Ishikawa (cell line): ENCODE results near the gene AGPAT4.

Experiments
- CEBPB ChIP-seq: IDR thresholded peaks from 2 replicates; pipeline ENCODE4 v1.6.1; 2012
- CREB1 ChIP-seq: IDR thresholded peaks from 2 replicates; pipeline ENCODE4 v1.6.1; 2012; ENCODE audit warnings: low read depth
- EGR1 ChIP-seq: IDR thresholded peaks from 2 replicates; pipeline ENCODE4 v1.6.1; 2012
- EP300 ChIP-seq: IDR thresholded peaks from 2 replicates; pipeline ENCODE4 v1.6.1; 2012; ENCODE audit warnings: borderline replicate concordance
- FOXM1 ChIP-seq: IDR thresholded peaks from 2 replicates; pipeline ENCODE4 v1.6.1; 2012; ENCODE audit warnings: low read depth, borderline replicate concordance
- NFIC ChIP-seq: IDR thresholded peaks from 2 replicates; pipeline ENCODE4 v1.6.1; 2012
- RAD21 ChIP-seq: IDR thresholded peaks from 2 replicates; pipeline ENCODE4 v1.6.1; 2012; ENCODE audit warnings: low read depth
- TAF1 ChIP-seq: IDR thresholded peaks from 2 replicates; pipeline ENCODE4 v1.6.1; 2012; ENCODE audit warnings: low read depth, mild to moderate bottlenecking
- TCF12 ChIP-seq: IDR thresholded peaks from 2 replicates; pipeline ENCODE4 v1.6.1; 2012; ENCODE audit warnings: low read depth
- TEAD4 ChIP-seq: IDR thresholded peaks from 2 replicates; pipeline ENCODE4 v1.6.1; 2012
- YY1 ChIP-seq: IDR thresholded peaks from 2 replicates; pipeline ENCODE4 v1.6.1; 2012; ENCODE audit warnings: low read depth
- ZBTB7A ChIP-seq: IDR thresholded peaks from 2 replicates; pipeline ENCODE4 v1.6.1; 2012; ENCODE audit warnings: low read depth
- TF ChIP-seq, protein P1 (sequence below): IDR thresholded peaks from 2 replicates; pipeline ENCODE4 v1.6.1; 2012
- TF ChIP-seq, protein P2 (sequence below): IDR thresholded peaks from 2 replicates; pipeline ENCODE4 v1.6.1; 2012; ENCODE audit warnings: low read depth, mild to moderate bottlenecking
- TF ChIP-seq, protein P3 (sequence below): IDR thresholded peaks from 2 replicates; pipeline ENCODE4 v1.6.1; 2012

Gene AGPAT4

DNA sequence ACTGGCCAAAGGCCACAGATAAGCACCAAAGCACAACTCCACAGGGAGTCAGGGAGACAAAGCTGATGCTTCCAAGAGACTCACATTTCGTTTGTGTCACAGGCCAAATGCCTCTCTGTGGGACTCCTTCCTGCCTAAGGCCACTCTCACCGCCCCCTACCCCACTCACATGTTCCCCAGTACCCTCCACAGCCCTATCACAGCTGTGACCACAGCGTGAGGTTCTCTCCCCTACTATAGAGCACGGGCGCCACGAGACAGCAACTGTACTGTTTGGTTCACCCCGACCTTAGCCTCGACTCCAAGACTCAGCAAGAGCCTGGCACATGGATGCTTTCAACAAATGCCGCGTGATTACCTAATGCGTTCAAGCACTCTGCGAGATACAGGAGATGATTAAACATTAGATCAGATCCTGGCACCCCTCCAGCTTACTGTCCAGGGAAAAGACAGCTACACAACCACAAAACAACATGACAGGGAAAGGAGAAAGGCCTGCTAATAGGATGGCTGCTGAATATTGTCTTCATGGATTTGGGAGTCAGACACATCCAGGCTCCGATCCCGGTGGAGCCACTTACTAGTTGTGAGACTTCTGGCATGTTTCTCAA is 105.5 kb downstream of the AGPAT4 start:
- TF ChIP-seq, protein P1, sequence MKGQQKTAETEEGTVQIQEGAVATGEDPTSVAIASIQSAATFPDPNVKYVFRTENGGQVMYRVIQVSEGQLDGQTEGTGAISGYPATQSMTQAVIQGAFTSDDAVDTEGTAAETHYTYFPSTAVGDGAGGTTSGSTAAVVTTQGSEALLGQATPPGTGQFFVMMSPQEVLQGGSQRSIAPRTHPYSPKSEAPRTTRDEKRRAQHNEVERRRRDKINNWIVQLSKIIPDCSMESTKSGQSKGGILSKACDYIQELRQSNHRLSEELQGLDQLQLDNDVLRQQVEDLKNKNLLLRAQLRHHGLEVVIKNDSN: no peak
- no peak for TF ChIP-seq YY1
- TF ChIP-seq, protein P2, sequence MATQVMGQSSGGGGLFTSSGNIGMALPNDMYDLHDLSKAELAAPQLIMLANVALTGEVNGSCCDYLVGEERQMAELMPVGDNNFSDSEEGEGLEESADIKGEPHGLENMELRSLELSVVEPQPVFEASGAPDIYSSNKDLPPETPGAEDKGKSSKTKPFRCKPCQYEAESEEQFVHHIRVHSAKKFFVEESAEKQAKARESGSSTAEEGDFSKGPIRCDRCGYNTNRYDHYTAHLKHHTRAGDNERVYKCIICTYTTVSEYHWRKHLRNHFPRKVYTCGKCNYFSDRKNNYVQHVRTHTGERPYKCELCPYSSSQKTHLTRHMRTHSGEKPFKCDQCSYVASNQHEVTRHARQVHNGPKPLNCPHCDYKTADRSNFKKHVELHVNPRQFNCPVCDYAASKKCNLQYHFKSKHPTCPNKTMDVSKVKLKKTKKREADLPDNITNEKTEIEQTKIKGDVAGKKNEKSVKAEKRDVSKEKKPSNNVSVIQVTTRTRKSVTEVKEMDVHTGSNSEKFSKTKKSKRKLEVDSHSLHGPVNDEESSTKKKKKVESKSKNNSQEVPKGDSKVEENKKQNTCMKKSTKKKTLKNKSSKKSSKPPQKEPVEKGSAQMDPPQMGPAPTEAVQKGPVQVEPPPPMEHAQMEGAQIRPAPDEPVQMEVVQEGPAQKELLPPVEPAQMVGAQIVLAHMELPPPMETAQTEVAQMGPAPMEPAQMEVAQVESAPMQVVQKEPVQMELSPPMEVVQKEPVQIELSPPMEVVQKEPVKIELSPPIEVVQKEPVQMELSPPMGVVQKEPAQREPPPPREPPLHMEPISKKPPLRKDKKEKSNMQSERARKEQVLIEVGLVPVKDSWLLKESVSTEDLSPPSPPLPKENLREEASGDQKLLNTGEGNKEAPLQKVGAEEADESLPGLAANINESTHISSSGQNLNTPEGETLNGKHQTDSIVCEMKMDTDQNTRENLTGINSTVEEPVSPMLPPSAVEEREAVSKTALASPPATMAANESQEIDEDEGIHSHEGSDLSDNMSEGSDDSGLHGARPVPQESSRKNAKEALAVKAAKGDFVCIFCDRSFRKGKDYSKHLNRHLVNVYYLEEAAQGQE: no peak

DNA sequence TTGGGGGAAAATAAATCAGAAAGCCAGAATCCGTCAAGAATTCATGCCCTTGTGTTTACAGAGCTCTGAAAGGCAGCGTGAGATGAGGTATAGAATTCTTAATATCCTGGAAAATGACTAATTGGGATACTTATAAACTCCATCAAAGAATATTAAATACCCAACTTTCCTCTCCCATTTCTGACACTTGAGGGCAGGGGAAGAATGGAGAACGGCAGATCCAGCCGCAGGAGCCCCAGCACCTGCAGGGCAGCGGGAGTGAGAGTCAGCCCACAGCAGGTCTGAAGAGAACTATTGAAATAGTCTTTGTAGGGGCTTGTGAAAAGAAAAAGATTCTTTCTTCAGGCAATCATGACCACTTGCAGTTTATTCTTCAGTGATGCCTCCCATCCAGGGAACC is 107.2 kb downstream of the AGPAT4 start:
- TF ChIP-seq, protein P1: no peak
- no peak for TF ChIP-seq ZBTB7A
- TF ChIP-seq YY1: no peak
- no peak for TF ChIP-seq TAF1
- TF ChIP-seq, protein P2: no peak
- no peak for TF ChIP-seq CEBPB
- TF ChIP-seq, protein P3, sequence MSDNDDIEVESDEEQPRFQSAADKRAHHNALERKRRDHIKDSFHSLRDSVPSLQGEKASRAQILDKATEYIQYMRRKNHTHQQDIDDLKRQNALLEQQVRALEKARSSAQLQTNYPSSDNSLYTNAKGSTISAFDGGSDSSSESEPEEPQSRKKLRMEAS: no peak

DNA sequence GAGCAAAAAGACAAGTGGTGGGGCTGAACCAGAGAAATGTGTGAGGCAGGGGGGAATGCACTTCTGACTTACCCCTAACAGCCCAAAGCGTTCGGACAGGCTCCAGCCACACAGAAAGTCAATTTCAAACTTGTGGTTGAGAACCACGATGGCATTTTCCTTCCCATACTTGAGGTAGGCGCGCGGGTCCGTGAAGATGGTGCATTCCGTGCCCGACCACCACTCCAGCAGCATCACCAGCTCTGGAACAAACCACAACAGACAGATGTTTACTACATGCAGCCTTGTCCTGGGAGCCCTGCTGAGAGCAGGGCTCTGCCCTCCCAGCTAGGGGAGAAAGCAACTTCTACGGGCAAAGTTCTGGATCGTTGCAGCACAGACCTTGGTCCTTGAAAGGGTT is 107.7 kb downstream of the AGPAT4 start:
- TF ChIP-seq FOXM1: no peak
- no peak for TF ChIP-seq YY1
- TF ChIP-seq, protein P3: no peak
- TF ChIP-seq CEBPB: no peak
- TF ChIP-seq, protein P2: no peak
- TF ChIP-seq TCF12: no peak
- TF ChIP-seq EGR1: no peak
- no peak for TF ChIP-seq NFIC
- TF ChIP-seq TEAD4: no peak

DNA sequence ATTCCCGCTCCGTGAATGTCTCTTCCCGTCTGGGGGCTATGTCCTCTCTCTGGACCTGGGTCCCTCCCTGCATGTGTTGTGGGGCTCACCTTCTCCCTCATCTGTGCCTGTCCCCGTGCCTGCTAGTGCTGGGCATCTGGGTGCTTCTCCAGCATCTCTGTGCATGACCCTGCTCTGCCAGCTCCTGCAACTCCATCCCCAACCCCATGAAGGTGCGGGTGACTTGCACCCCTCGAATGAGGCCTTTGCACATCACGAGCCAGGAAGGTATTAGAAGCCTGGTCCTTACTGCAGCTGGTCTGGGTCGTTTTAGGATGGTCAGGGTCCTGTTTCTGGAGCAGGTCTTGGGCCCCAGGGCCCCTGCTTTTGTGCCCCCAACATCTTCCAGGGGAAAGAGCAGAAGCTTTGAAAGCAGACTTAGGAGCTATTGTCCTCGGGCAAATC is 109.7 kb downstream of the AGPAT4 start:
- TF ChIP-seq CREB1 (no peak), FOXM1 (no peak), EGR1 (no peak), TCF12 (no peak), YY1 (no peak), EP300 (no peak)
- TF ChIP-seq, protein P1: no peak

DNA sequence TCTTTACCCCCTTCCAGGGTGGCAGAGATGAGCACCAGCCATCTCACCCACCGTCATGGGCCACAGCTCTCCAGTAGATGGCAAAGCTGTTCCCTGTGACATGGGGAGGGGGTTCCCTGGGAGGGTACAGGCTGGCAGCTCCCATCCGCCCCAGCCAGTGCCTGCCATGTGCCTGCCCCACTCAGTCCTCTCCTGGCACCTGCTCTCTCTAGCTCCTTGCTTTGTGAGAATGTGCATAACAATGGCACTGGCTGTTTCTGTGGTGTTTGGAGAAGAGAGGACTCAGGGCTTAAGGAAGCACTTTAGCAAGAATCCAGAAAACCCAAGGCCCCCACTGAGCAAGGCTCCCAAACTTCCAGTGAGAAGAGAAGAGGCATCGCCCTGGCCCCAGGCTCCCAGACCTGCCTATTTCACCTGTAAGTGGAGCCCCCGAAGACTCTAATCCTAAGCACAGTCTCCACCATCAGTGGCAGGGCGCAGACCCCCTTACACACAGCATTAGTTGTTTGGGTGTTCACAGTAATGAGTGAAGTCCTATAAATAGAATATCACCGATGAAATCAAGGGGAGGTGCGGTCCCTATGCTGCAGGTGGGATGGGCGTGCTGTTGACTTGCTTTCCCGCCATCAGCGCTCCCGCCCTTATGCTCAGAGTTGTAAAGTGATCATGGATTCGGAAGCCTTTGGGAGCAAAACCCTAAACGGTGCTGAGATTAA is 110.2 kb downstream of the AGPAT4 start:
- no peak for TF ChIP-seq TEAD4
- TF ChIP-seq TAF1: no peak
- no peak for TF ChIP-seq TCF12
- TF ChIP-seq, protein P1: no peak
- TF ChIP-seq RAD21: no peak
- TF ChIP-seq EP300: no peak
- TF ChIP-seq, protein P2: no peak
- no peak for TF ChIP-seq FOXM1
